Mammary epithelial cell (primary cell): ENCODE data around the gene NCOA1.

Source experiments
- CTCF ChIP-seq, 2 donors: IDR thresholded peaks in 1 of 2; conservative IDR thresholded peaks in 1 of 2; 2 replicates each; pipeline ENCODE4 v1.5.1; 2011 to 2012; ENCODE audit warnings: inconsistent platforms in 2 of 2, low read length in 2 of 2, mild to moderate bottlenecking in 2 of 2, control low read depth in 1 of 2, low read depth in 1 of 2; ENCODE audit not compliant: insufficient read depth in 1 of 2; ENCODE audit errors: extremely low read depth in 1 of 2
- EZH2 ChIP-seq: IDR thresholded peaks from 2 replicates; pipeline ENCODE4 v1.6.1; 2012; ENCODE audit warnings: low read length, inconsistent platforms, borderline replicate concordance

GRCh38 chr2:24509425-24509824, 18.4 kb downstream of the NCOA1 start:
- TF ChIP-seq CTCF (conservative IDR thresholded peaks at IDR 0.05 in 1 of 2, IDR thresholded peaks at IDR 0.05 in 1 of 2; ENCODE audit: extremely low read depth in 1 of 2, insufficient read depth in 1 of 2, low read depth in 1 of 2, low read length in 2 of 2) (no peak), EZH2 (no peak)
